AG09319 (cell line): Measurements from ENCODE around the gene PROM1.

Source experiments
- DNase-seq: peaks from one replicate; pipeline ENCODE4 v3.0.0-alpha.2; 2010; ENCODE audit warnings: low read depth; ENCODE audit errors: extremely low read depth
- TF ChIP-seq, protein P1 (sequence below): IDR thresholded peaks from 2 replicates; pipeline ENCODE4 v1.5.1; 2011; ENCODE audit warnings: low read depth, mild to moderate bottlenecking, inconsistent platforms, low read length, moderate library complexity

Gene PROM1

DNA sequence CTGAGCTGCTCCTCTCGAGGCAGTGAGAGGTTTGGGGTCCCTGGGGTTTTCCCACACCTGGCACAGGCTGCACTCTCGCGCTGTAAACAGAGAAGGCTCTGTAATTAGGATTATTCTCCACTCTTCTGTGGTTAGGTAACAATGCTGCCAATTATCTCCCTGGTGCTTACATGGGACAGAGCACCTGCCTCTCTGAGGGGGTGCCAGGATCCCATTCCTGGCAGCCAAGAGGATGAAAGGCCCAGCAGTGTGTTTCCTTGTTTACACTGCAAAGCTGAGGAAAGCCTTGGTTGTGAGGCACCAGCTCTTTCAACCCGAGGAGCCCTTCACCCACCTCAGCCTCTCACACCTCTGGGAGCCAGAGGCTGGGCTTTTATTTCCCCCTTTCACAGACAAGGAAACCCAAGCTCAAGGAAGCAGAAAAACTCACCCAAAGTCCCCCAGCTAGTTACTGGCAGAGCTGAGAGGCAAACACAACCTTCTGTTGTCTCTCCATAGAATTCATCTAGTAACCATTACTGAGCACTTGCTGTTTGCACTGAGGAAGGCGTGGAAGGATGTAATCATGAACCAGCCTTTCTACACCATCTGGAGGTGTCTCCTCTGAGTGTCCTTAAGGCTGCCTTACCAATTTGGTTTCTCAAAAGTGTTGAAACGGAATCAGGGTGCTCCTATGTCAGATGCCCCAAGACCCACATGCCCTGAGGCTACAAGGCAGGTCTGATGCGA lies 39.7 kb upstream of the PROM1 start:
- no peak for DNase-seq
- TF ChIP-seq, protein P1, sequence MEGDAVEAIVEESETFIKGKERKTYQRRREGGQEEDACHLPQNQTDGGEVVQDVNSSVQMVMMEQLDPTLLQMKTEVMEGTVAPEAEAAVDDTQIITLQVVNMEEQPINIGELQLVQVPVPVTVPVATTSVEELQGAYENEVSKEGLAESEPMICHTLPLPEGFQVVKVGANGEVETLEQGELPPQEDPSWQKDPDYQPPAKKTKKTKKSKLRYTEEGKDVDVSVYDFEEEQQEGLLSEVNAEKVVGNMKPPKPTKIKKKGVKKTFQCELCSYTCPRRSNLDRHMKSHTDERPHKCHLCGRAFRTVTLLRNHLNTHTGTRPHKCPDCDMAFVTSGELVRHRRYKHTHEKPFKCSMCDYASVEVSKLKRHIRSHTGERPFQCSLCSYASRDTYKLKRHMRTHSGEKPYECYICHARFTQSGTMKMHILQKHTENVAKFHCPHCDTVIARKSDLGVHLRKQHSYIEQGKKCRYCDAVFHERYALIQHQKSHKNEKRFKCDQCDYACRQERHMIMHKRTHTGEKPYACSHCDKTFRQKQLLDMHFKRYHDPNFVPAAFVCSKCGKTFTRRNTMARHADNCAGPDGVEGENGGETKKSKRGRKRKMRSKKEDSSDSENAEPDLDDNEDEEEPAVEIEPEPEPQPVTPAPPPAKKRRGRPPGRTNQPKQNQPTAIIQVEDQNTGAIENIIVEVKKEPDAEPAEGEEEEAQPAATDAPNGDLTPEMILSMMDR: no peak

DNA sequence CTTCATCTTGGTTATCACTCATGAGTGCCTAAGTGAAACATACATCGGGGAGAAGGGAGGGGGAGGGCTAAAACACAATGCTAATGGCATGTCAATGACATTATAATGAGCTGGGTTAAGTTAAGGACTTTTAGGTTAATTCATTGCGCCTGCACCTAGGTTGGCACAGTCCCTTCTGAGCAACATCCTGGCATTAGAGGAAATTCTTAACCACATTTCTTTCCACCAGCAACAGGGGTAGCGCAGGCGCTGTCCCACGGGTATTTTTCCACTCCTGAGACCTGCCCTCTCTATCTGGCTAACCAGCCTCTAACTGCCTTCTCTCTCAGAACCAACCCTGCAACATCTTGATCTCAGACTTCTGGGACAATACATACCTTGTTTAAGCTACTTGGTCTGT lies 39.0 kb upstream of the PROM1 start:
- DNase-seq: no peak
- TF ChIP-seq, protein P1: no peak

DNA sequence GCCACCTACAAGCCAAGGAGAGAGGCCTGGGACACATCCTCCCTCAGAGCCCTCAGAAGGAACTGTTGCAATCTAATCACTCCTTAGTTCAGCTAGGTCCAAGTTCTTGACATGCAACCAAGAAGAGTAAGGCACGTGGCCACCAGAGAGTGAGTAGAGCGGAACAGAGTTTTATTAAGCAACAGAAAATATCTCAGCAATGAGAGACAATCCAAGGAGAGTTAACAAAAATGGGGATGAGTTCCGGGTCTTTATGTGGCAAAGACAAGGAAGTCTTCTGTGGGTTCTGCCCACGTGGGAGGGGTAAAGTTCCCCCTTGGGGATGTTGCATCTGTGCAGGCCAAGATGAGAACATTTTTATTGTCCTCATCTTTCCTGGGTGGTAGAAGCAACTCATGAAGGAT lies 38.5 kb upstream of the PROM1 start:
- no peak for DNase-seq
- TF ChIP-seq, protein P1: no peak

DNA sequence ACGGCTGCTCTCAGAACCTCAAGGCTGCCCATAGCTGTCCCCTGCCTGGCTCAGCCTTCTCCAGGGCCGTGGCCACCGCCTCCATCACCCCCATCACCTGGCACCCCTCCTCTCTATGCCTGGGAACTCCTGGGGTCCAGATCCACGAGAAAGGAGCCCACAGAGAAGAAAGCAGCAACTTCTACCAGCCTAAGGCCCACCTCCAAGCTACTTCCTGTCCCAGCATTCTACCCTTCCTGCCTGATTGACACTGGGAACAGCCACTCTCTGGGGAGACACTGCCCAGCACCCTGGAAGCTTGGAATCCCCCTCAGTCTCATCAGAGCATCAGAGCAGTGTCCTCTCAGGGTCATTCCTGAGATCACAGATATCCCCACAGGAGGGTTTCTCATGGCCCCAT lies 36.9 kb upstream of the PROM1 start:
- no peak for DNase-seq

DNA sequence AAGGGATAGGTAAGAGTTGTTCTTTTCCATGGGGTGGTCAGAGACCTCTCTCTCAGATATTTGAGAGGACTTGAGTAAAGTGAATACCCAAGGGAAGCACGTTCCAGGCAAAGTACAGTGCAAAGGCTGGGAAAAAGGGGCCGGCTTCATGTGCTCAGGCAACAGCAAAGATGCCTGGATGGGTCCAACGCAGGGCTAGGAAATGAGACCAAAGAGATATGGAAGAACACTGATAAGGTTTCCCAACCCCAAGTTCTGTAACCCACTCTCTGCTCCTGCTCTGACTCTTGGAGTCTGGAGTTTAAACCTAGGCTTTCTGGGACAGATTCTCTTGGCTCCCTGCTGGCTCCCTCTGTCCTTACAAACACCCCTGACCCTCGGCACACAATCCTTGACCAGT lies 36.2 kb upstream of the PROM1 start:
- no peak for DNase-seq
- TF ChIP-seq, protein P1: no peak

More for the DNA sequence above, 36.9 kb upstream of the PROM1 start:
- TF ChIP-seq, protein P1: no peak

DNA sequence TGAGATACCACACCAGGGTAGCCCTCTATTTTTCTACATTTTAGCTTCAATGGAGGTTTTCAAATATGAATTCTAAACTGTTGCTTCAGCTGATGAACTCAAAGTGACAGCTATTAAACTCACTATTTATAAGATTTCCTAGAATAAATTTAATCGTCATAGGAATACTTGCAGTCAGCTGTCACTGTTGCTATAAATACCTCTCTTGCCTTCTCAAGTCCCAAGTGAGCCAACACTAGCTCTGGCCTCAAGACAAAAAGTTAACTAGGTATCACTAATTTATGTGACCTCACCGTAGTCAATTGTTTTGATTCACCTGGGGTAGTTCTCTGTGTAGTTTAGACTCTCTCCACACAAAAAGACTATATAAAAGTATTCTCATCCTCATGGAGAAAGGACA lies 34.3 kb upstream of the PROM1 start:
- TF ChIP-seq, protein P1: no peak
- no peak for DNase-seq

DNA sequence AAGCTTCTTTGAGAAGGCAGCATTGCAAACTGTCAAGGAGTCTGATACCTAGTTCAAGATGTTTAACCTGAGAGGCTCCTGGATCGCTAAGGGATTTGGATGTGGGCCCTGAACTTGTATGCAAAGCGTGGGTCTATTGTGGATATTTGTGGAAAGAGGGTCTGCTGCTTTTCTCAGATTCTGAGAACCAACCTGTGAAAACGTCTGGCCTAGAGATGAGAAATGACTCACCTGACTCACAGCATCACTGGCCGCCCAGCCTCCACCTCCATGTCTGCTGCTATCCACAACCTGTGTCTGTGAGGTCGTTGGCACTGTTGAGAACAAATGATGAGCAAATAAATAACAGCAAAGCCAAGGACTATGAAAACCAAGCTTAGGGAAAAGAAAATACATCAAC lies 33.3 kb upstream of the PROM1 start:
- TF ChIP-seq, protein P1: no peak
- no peak for DNase-seq
